Measurements from ENCODE around the gene DR1. TPM values are rescaled to one million over a fixed set of nuclear protein-coding genes. Genes with fewer than 3 reads are reported as not detected.

The DR1 gene
- total and polyA plus RNA-seq, 2 of the 13 experiments (the other 11 are each of a cell fraction or from before 2014, with no cell fraction given): 17.8 to 42.3 TPM

DNA sequence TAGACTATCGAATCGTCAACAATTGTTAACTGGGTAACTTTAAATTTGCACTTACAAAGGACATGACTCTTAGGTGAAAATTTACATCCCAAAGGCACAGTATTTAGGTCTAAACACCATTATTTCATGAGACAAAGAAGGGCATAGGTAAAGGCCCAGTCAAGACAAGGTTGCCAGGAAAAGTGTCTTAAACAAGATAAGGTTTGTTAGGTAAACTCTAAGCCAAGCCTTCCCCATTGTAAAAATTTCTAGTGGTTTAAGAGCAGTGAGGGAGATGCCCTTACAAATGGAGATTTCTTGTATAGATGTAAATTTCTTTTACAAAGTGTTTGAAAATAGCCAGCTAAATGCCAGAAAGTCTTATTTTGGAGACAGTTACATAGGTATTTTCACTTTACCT, 65.3 kb downstream of the DR1 start:
- POLR2A ChIA-PET: no interaction called here
- intact Hi-C loops (cut with micrococcal nuclease; ENCODE audit: unreplicated experiment): no loop called here

More for the DNA sequence above, 65.3 kb downstream of the DR1 start:
- 24% methylated on average over 2 of the region's 2 CpGs for WGBS (ENCODE audit: low lambda C conversion rate)
- no peak for FAIRE-seq
- TF ChIP-seq SALL1 (CRISPR knock-in tag; IDR thresholded peaks at IDR 0.05): no peak
- TF ChIP-seq HDAC1 (CRISPR knock-in tag; IDR thresholded peaks at IDR 0.05): no peak
- TF ChIP-seq KMT2A (CRISPR knock-in tag; IDR thresholded peaks at IDR 0.05): no peak
- no peak for TF ChIP-seq ISX (CRISPR knock-in tag; conservative IDR thresholded peaks at IDR 0.05)
- TF ChIP-seq ZNF282 (IDR thresholded peaks at IDR 0.05; ENCODE audit: partially characterized antibody): no peak
- TF ChIP-seq, protein P1, sequence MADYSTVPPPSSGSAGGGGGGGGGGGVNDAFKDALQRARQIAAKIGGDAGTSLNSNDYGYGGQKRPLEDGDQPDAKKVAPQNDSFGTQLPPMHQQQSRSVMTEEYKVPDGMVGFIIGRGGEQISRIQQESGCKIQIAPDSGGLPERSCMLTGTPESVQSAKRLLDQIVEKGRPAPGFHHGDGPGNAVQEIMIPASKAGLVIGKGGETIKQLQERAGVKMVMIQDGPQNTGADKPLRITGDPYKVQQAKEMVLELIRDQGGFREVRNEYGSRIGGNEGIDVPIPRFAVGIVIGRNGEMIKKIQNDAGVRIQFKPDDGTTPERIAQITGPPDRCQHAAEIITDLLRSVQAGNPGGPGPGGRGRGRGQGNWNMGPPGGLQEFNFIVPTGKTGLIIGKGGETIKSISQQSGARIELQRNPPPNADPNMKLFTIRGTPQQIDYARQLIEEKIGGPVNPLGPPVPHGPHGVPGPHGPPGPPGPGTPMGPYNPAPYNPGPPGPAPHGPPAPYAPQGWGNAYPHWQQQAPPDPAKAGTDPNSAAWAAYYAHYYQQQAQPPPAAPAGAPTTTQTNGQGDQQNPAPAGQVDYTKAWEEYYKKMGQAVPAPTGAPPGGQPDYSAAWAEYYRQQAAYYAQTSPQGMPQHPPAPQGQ (CRISPR knock-in tag; IDR thresholded peaks at IDR 0.05; ENCODE audit: borderline replicate concordance): no peak
- no peak for TF ChIP-seq PLRG1 (conservative IDR thresholded peaks at IDR 0.05)
- no peak for TF ChIP-seq EED (CRISPR knock-in tag; IDR thresholded peaks at IDR 0.05)
- TF ChIP-seq ZNF800 (CRISPR knock-in tag; IDR thresholded peaks at IDR 0.05): no peak
- TF ChIP-seq ZNF33B (CRISPR knock-in tag; IDR thresholded peaks at IDR 0.05): no peak
- no peak for TF ChIP-seq TEAD3 (CRISPR knock-in tag; optimal IDR thresholded peaks at IDR 0.05; ENCODE audit: borderline replicate concordance)
- no peak for TF ChIP-seq NFIC (IDR thresholded peaks at IDR 0.05; ENCODE audit: low read length)
- no peak for TF ChIP-seq E2F1 (CRISPR knock-in tag; IDR thresholded peaks at IDR 0.05)
- TF ChIP-seq ZMAT3 (CRISPR knock-in tag; conservative IDR thresholded peaks at IDR 0.05): no peak
- TF ChIP-seq, protein P2, sequence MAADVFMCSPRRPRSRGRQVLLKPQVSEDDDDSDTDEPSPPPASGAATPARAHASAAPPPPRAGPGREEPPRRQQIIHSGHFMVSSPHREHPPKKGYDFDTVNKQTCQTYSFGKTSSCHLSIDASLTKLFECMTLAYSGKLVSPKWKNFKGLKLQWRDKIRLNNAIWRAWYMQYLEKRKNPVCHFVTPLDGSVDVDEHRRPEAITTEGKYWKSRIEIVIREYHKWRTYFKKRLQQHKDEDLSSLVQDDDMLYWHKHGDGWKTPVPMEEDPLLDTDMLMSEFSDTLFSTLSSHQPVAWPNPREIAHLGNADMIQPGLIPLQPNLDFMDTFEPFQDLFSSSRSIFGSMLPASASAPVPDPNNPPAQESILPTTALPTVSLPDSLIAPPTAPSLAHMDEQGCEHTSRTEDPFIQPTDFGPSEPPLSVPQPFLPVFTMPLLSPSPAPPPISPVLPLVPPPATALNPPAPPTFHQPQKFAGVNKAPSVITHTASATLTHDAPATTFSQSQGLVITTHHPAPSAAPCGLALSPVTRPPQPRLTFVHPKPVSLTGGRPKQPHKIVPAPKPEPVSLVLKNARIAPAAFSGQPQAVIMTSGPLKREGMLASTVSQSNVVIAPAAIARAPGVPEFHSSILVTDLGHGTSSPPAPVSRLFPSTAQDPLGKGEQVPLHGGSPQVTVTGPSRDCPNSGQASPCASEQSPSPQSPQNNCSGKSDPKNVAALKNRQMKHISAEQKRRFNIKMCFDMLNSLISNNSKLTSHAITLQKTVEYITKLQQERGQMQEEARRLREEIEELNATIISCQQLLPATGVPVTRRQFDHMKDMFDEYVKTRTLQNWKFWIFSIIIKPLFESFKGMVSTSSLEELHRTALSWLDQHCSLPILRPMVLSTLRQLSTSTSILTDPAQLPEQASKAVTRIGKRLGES (CRISPR knock-in tag; IDR thresholded peaks at IDR 0.05; ENCODE audit: borderline replicate concordance): no peak
- TF ChIP-seq, protein P3, sequence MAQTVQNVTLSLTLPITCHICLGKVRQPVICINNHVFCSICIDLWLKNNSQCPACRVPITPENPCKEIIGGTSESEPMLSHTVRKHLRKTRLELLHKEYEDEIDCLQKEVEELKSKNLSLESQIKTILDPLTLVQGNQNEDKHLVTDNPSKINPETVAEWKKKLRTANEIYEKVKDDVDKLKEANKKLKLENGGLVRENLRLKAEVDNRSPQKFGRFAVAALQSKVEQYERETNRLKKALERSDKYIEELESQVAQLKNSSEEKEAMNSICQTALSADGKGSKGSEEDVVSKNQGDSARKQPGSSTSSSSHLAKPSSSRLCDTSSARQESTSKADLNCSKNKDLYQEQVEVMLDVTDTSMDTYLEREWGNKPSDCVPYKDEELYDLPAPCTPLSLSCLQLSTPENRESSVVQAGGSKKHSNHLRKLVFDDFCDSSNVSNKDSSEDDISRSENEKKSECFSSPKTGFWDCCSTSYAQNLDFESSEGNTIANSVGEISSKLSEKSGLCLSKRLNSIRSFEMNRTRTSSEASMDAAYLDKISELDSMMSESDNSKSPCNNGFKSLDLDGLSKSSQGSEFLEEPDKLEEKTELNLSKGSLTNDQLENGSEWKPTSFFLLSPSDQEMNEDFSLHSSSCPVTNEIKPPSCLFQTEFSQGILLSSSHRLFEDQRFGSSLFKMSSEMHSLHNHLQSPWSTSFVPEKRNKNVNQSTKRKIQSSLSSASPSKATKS (CRISPR knock-in tag; IDR thresholded peaks at IDR 0.05): no peak
- no peak for ATAC-seq
- Histone ChIP-seq H3K4me3 (replicated peaks in 1 of 3; ENCODE audit: insufficient read depth in 1 of 3, low read depth in 2 of 3, low read length in 3 of 3) (no peak overlapping the region), H3K9me3 (ENCODE audit: low read length) (peaks cover 23% of the 10 kb centered on the region; the same call in 1 of the 2 replicates), H3K9ac (ENCODE audit: insufficient read depth, low read depth, low read length) (no peak overlapping the region), H3K4me2 (ENCODE audit: low read depth, low read length) (no peak overlapping the region), H3K4me1 (ENCODE audit: insufficient read depth, low read length) (no peaks in the 10 kb centered on the region), H2AFZ (ENCODE audit: low read length) (no peak overlapping the region), H3K79me2 (ENCODE audit: insufficient read depth, low read length) (no peaks in the 10 kb centered on the region), H3K27me3 (ENCODE audit: control insufficient read depth in 1 of 2, insufficient read depth in 2 of 2, low read length in 2 of 2) (peaks cover 0 to 5% of the 10 kb centered on the region in 2 experiments; a peak in 2 of 5 replicates), H3K27ac (ENCODE audit: extremely low read length, insufficient read depth, low read length) (no peak overlapping the region), H3K36me3 (replicated peaks in 1 of 2; ENCODE audit: control insufficient read depth in 1 of 2, insufficient read depth in 2 of 2, low read length in 2 of 2) (no peaks in the 10 kb centered on the region), H4K20me1 (ENCODE audit: insufficient read depth, low read length) (no peaks in the 10 kb centered on the region)
- DNase-seq (ENCODE audit: low spot score): no peak
- in situ Hi-C loops (cut with HindIII; ENCODE audit: extremely low pct_ligation_motif_present, low pct_unique_long_range_greater_than_20kb): no loop called here
- BruUV-seq (replicated peaks): no TSS peak
- CTCF ChIA-PET (ENCODE audit: low intra/inter-chr PET ratio, low total read pairs): no interaction called here

Measured in HepG2 (cell line).